GM18861 (cell line): Measurements from ENCODE around the gene PEX1.
"Not testable (repeated sequence)": the region's sequence is repeated elsewhere in the genome, so short reads cannot be mapped to it uniquely, and the experiment has no call there.

Experiments used
- ATAC-seq: cut with Tn5 transposase; IDR thresholded peaks from one replicate; pipeline ENCODE4 v1.9.1; 2021; ENCODE audit not compliant: unreplicated experiment

PEX1 gene

GRCh38 chr7:92461027-92462003, 67.0 kb downstream of the PEX1 start:
- peak; percentile 74 for ATAC-seq

GRCh38 chr7:92460510-92460909, 67.8 kb downstream of the PEX1 start:
- no peak for ATAC-seq

- ATAC-seq = no peak
These were observed 68.2 kb downstream of the PEX1 start for GRCh38 chr7:92460109-92460508.

GRCh38 chr7:92456236-92456635, 72.1 kb downstream of the PEX1 start:
- no peak for ATAC-seq

GRCh38 chr7:92451645-92452044, 76.7 kb downstream of the PEX1 start:
- no peak for ATAC-seq

- peak; percentile 37 for ATAC-seq
These were observed 80.0 kb downstream of the PEX1 start for GRCh38 chr7:92448205-92448747.

GRCh38 chr7:92447345-92448204, 80.7 kb downstream of the PEX1 start, which contains the start of gene GATAD1:
TSS of gene GATAD1 (plus strand) at chr7:92447482. CDS start at chr7:92447730, 248 bp downstream.
- peak; percentile 81 for ATAC-seq

- ATAC-seq = no peak
These were observed 81.4 kb downstream of the PEX1 start for GRCh38 chr7:92446869-92447344.

- not testable (repeated sequence) for ATAC-seq
These were observed 85.6 kb downstream of the PEX1 start for GRCh38 chr7:92442720-92443119.

- ATAC-seq = no peak
These were observed 90.3 kb downstream of the PEX1 start for GRCh38 chr7:92437956-92438491.
